Measurements from ENCODE around the gene TTLL8. TPM values are rescaled to one million over a fixed set of nuclear protein-coding genes. Genes with fewer than 3 reads are reported as not detected.

TTLL8 gene
- total RNA-seq, 1 experiment from 2014 or later, result not detected

DNA sequence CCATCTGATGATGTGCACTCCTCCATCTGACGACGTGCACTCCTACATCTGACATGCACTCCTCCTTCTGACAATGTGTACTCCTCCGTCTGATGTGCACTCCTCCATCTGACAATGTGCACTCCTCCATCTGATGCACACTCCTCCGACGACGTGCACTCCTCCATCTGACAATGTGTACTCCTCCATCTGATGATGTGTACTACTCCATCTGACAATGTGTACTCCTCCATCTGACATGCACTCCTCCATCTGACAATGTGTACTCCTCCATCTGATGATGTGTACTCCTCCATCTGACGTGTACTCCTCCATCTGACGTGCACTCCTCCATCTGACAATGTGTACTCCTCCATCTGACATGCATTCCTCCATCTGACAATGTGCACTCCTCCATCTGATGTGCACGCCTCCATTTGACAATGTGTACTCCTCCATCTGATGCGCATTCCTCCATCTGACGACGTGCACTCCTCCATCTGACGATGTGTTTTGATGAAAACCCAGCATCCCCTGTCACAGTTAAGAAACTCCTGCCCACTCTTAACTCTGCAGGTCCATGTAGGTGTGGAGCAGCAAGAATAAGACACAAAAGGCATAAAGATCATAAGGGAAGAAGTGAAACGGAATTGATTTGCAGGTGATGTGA lies 35.8 kb downstream of the TTLL8 start:
- BruUV-seq (replicated peaks), result no TSS peak
- Histone ChIP-seq H3K4me1 (ENCODE audit: control insufficient read depth in 1 of 2, insufficient read depth in 2 of 2, low read length in 2 of 2) (no peaks in the 10 kb centered on the region), H3K9me3 (ENCODE audit: control insufficient read depth in 1 of 2, insufficient read depth in 1 of 2, low read depth in 1 of 2, low read length in 2 of 2) (peaks cover 0 to 6% of the 10 kb centered on the region in 2 experiments; a peak in 1 of 4 replicates), H3K79me2 (ENCODE audit: insufficient read depth, low read length) (no peaks in the 10 kb centered on the region), H3K4me3 (replicated peaks in 1 of 2; ENCODE audit: low read depth in 1 of 2, low read length in 2 of 2) (no peak overlapping the region), H2AFZ (ENCODE audit: low read depth, low read length, poor library complexity, severe bottlenecking) (no peak overlapping the region), H3K36me3 (ENCODE audit: control insufficient read depth in 1 of 2, insufficient read depth in 2 of 2, low read length in 2 of 2) (no peaks in the 10 kb centered on the region), H3K27ac (ENCODE audit: low read depth, low read length) (no peak overlapping the region), H3K4me2 (ENCODE audit: low read length) (no peak overlapping the region), H3K27me3 (ENCODE audit: insufficient read depth, low read length) (no peaks in the 10 kb centered on the region), H4K20me1 (ENCODE audit: insufficient read depth) (no peaks in the 10 kb centered on the region), H3K9ac (ENCODE audit: low read length) (no peak overlapping the region), H3K9me2 (ENCODE audit: insufficient read depth) (no peaks in the 10 kb centered on the region)
- ChIA-PET POLR2A (no interaction called here), RAD21 (ENCODE audit: low non-redundant PET in 1 of 2, low total read pairs in 2 of 2, uncharacterized antibody in 2 of 2, unreplicated experiment in 2 of 2) (no interaction called here), CTCF (no interaction called here)
- intact Hi-C loops (cut with micrococcal nuclease), result no loop called here
- no peak for TF ChIP-seq SRF (IDR thresholded peaks at IDR 0.05; ENCODE audit: low read depth)
- TF ChIP-seq ELF1 (IDR thresholded peaks at IDR 0.05; ENCODE audit: borderline replicate concordance, low read depth), result no peak
- no peak for TF ChIP-seq ZFX (IDR thresholded peaks at IDR 0.05)
- no peak for TF ChIP-seq CEBPB (IDR thresholded peaks at IDR 0.05; ENCODE audit: low read depth)
- no peak for TF ChIP-seq YY1 (IDR thresholded peaks at IDR 0.05; ENCODE audit: extremely low read depth, insufficient replicate concordance, low read depth, low read length)
- TF ChIP-seq, protein P1, sequence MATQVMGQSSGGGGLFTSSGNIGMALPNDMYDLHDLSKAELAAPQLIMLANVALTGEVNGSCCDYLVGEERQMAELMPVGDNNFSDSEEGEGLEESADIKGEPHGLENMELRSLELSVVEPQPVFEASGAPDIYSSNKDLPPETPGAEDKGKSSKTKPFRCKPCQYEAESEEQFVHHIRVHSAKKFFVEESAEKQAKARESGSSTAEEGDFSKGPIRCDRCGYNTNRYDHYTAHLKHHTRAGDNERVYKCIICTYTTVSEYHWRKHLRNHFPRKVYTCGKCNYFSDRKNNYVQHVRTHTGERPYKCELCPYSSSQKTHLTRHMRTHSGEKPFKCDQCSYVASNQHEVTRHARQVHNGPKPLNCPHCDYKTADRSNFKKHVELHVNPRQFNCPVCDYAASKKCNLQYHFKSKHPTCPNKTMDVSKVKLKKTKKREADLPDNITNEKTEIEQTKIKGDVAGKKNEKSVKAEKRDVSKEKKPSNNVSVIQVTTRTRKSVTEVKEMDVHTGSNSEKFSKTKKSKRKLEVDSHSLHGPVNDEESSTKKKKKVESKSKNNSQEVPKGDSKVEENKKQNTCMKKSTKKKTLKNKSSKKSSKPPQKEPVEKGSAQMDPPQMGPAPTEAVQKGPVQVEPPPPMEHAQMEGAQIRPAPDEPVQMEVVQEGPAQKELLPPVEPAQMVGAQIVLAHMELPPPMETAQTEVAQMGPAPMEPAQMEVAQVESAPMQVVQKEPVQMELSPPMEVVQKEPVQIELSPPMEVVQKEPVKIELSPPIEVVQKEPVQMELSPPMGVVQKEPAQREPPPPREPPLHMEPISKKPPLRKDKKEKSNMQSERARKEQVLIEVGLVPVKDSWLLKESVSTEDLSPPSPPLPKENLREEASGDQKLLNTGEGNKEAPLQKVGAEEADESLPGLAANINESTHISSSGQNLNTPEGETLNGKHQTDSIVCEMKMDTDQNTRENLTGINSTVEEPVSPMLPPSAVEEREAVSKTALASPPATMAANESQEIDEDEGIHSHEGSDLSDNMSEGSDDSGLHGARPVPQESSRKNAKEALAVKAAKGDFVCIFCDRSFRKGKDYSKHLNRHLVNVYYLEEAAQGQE (IDR thresholded peaks at IDR 0.05; ENCODE audit: low read depth), result no peak
- TF ChIP-seq RAD21 (IDR thresholded peaks at IDR 0.05; ENCODE audit: low read depth), result no peak
- no peak for TF ChIP-seq ZNF274 (IDR thresholded peaks at IDR 0.05; ENCODE audit: low read depth, low read length)
- TF ChIP-seq, protein P2, sequence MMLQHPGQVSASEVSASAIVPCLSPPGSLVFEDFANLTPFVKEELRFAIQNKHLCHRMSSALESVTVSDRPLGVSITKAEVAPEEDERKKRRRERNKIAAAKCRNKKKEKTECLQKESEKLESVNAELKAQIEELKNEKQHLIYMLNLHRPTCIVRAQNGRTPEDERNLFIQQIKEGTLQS (IDR thresholded peaks at IDR 0.05), result no peak
- TF ChIP-seq EGR1 (IDR thresholded peaks at IDR 0.05; ENCODE audit: low read depth), result no peak
- TF ChIP-seq EZH2 (IDR thresholded peaks at IDR 0.05), result no peak
- DNase-seq (ENCODE audit: low read depth, low spot score) (no peak), ATAC-seq (no peak)

All from HCT116 (cell line).